GM06990 (cell line): Measurements from ENCODE around the gene LRBA.

Experiments
- DNase-seq: peaks from one replicate; pipeline ENCODE4 v3.0.0-alpha.2; 2011; ENCODE audit not compliant: insufficient read length; ENCODE audit errors: extremely low read depth
- H3K27me3 ChIP-seq: replicated peaks from 2 replicates; pipeline ENCODE4 v1.6.0; 2011; ENCODE audit warnings: low read length; ENCODE audit not compliant: control insufficient read depth, insufficient read depth
- H3K36me3 ChIP-seq: 2 replicates; pipeline ENCODE4 v1.5.1; 2011; ENCODE audit warnings: low read length; ENCODE audit not compliant: control insufficient read depth, insufficient read depth
- H3K4me3 ChIP-seq: replicated peaks from 2 replicates; pipeline ENCODE4 v1.5.1; 2011; ENCODE audit warnings: low read depth, mild to moderate bottlenecking, control low read depth, low read length
- TF ChIP-seq, protein P1 (sequence below): IDR thresholded peaks from 2 replicates; pipeline ENCODE4 v1.5.1; 2011; ENCODE audit warnings: low read length, control low read depth, mild to moderate bottlenecking, inconsistent platforms; ENCODE audit not compliant: insufficient read depth, poor library complexity, severe bottlenecking

LRBA gene

DNA sequence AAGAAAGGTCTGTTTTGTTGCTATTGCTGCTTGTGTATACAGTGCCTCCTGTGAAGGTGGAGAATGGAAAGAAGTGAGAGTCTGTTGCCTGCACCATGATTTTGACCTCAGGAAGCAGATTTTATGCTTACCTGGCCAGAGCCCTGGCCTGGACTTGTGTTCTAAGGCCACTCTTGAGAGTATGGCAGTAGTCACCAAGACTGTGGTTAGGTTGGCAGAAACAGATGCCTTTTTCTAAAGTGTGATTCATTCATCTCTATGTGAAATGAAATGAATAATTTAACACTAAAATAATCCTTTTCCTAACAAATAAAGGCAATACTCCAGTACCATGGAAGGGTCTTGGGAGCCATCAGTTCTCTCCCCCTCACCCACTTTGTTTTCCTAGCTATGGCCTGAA, 775.1 kb downstream of the LRBA start:
- TF ChIP-seq, protein P1, sequence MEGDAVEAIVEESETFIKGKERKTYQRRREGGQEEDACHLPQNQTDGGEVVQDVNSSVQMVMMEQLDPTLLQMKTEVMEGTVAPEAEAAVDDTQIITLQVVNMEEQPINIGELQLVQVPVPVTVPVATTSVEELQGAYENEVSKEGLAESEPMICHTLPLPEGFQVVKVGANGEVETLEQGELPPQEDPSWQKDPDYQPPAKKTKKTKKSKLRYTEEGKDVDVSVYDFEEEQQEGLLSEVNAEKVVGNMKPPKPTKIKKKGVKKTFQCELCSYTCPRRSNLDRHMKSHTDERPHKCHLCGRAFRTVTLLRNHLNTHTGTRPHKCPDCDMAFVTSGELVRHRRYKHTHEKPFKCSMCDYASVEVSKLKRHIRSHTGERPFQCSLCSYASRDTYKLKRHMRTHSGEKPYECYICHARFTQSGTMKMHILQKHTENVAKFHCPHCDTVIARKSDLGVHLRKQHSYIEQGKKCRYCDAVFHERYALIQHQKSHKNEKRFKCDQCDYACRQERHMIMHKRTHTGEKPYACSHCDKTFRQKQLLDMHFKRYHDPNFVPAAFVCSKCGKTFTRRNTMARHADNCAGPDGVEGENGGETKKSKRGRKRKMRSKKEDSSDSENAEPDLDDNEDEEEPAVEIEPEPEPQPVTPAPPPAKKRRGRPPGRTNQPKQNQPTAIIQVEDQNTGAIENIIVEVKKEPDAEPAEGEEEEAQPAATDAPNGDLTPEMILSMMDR: no peak
- Histone ChIP-seq H3K4me3 (no peak overlapping the region), H3K27me3 (no peaks in the 10 kb centered on the region; the same call in 1 of the 2 replicates), H3K36me3 (no peaks in the 10 kb centered on the region)
- no peak for DNase-seq

- H3K4me3 ChIP-seq: no peak overlapping the region
- no peak for DNase-seq
- H3K36me3 ChIP-seq: no peaks in the 10 kb centered on the region
- H3K27me3 ChIP-seq: no peaks in the 10 kb centered on the region; the same call in 1 of the 2 replicates
- TF ChIP-seq, protein P1: no peak
Observed at GRCh38 chr4:150238591-150238990, 776.5 kb downstream of the LRBA start.

DNA sequence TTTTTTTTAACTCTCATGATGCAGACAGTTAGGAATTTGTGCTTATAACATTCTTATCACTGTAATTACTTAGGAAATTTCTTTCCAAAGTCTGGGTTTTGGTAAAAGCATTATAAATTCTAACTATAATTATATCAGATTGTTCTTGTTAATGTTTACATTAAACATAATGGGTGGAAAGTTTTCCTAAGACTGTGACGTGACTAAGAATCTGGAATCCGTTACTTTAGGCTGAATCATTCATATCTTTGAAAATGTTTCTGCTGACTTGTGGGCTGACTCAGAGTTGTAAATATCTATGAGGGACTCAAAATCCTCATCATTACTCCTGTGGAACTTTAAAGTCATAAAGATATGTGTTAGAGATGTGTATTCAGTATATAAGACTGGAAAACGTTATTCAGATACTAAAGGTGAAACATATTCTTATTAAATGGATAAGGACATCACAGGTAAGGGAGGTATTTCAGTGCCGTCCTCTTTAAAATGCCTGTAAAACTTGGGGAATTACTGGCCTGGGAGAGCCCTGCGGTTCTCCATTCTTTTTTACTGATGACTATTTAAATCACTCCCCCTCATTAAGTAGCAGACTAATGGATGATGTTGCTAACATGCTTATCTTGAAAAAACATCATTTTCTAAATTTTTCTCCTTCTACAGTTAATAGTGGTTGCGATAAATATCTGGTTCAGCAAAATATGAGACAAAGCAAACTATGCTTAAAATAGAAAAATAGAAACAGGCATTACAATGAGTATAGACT, 777.8 kb downstream of the LRBA start:
- Histone ChIP-seq H3K4me3 (no peak overlapping the region), H3K27me3 (no peaks in the 10 kb centered on the region; the same call in 1 of the 2 replicates), H3K36me3 (no peaks in the 10 kb centered on the region)
- no peak for DNase-seq
- TF ChIP-seq, protein P1: no peak

DNA sequence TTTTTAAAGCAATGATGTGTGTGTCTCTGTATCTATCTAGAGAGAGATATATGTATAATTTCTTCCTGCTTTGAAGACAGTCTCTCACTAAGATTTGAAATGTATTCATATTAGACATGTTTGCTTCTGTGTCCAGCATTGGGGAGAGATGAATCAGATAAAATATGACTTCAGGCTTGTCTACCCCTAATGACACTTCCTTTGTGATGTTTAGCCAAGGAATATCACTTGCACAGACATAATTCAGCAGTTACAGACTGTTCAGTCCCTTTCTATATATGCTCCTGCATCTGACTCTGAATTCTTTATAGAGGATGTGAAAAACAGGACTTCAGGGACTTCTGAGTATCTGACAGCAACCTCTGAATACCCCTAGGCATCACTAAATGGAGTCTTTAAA, 778.5 kb downstream of the LRBA start:
- DNase-seq: no peak
- Histone ChIP-seq H3K36me3 (no peaks in the 10 kb centered on the region), H3K27me3 (no peaks in the 10 kb centered on the region; the same call in 1 of the 2 replicates), H3K4me3 (no peak overlapping the region)
- TF ChIP-seq, protein P1: no peak

- Histone ChIP-seq H3K27me3 (no peaks in the 10 kb centered on the region), H3K4me3 (no peak overlapping the region), H3K36me3 (no peaks in the 10 kb centered on the region)
- DNase-seq: no peak
- TF ChIP-seq, protein P1: no peak
Observed at GRCh38 chr4:150235808-150236271, 779.2 kb downstream of the LRBA start.
